SIG-M5 treated with dmso at 0.1 percent for 504 hours (cell line): ENCODE measurements around the gene PLIN5.

ENCODE experiments used
- DNase-seq: peaks from one replicate; lab custom pipeline; 2025; ENCODE audit not compliant: unreplicated experiment; lab: John Stamatoyannopoulos, UW

PLIN5 gene

GRCh38 chr19:4534836-4535658, at the start of gene PLIN5:
Gene PLIN5 (minus strand): TSS chr19:4535224. CDS start chr19:4534074, 1,150 bp downstream.
- DNase-seq: peak; percentile 30

- DNase-seq: no peak
Observed at GRCh38 chr19:4583961-4584669, 49.1 kb upstream of the PLIN5 start.

- DNase-seq: no peak
Observed at GRCh38 chr19:4582980-4583842, 48.2 kb upstream of the PLIN5 start.

- DNase-seq: no peak
Observed at GRCh38 chr19:4581666-4582553, 46.9 kb upstream of the PLIN5 start.

GRCh38 chr19:4580961-4581665, 46.1 kb upstream of the PLIN5 start:
- no peak for DNase-seq

GRCh38 chr19:4580021-4580901, 45.2 kb upstream of the PLIN5 start:
- DNase-seq: no peak

- DNase-seq: no peak
Observed at GRCh38 chr19:4579389-4579788, 44.4 kb upstream of the PLIN5 start.

GRCh38 chr19:4578552-4579248, 43.7 kb upstream of the PLIN5 start:
- no peak for DNase-seq

GRCh38 chr19:4577020-4577782, 42.2 kb upstream of the PLIN5 start:
- no peak for DNase-seq

- peak; percentile 11 for DNase-seq
Observed at GRCh38 chr19:4576016-4576933, 41.3 kb upstream of the PLIN5 start.

- no peak for DNase-seq
Observed at GRCh38 chr19:4575267-4576015, 40.4 kb upstream of the PLIN5 start.

GRCh38 chr19:4573682-4574081, 38.7 kb upstream of the PLIN5 start:
- no peak for DNase-seq

- DNase-seq: no peak
Observed at GRCh38 chr19:4571305-4571917, 36.4 kb upstream of the PLIN5 start.

GRCh38 chr19:4570916-4571304, 35.9 kb upstream of the PLIN5 start:
- DNase-seq: no peak

GRCh38 chr19:4570402-4570801, 35.4 kb upstream of the PLIN5 start:
- no peak for DNase-seq
